Activated CD4-positive, alpha-beta T cell treated with anti-CD3 and anti-CD28 coated beads for 1 hour (primary cell): ENCODE measurements around the gene CNIH3.

Experiments
- DNase-seq: peaks from one replicate; pipeline ENCODE4 v3.0.0-alpha.2; 2020

The CNIH3 gene

GRCh38 chr1:224726441-224727182 is 110.5 kb downstream of the CNIH3 start:
- DNase-seq: no peak

DNA sequence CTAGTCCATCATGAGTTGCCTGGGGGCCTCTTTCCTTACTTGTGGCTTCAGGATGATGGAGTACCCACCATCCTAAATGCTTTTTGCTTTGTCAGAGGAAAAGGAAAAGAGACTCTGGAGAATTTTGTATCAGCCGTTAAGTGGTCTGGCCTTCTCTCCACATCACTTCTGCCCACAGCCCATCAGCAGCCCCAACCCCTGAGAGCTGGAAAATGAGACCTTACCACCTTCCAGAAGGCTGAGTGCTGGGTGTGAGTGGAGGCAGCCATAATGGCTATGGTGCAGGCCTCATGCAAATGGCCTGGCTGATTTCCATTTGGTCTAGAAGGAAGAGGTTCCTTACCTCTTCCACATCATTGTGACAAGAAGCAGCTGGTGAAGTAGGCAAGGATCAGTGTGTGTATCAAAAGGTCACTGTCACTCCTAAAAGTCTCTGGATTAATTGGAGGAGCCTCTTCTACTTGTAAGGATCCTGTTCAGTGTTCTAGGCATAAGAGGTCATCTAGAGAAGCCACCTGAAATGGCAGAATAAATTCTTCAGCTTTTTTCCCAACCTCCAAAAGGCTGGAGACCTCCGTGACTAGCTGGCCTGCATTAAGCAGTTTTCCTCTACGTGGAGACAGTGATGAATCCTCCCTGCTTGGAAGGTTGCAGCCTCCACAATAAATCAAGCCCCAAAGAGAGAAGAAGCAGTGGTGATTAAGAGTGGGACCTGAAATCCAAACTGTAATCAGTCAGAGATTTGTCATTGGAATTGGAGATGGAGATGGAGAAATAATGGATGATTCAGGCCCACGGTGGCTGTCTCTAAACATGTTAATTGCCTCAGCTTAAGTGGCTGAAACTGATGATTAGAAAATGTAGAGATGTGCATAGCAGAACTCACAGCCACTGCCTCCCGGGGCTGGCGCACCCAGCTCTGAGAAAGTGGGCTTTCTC is 111.5 kb downstream of the CNIH3 start:
- DNase-seq: no peak

- no peak for DNase-seq
These were observed 114.4 kb downstream of the CNIH3 start for GRCh38 chr1:224730540-224730939.

DNA sequence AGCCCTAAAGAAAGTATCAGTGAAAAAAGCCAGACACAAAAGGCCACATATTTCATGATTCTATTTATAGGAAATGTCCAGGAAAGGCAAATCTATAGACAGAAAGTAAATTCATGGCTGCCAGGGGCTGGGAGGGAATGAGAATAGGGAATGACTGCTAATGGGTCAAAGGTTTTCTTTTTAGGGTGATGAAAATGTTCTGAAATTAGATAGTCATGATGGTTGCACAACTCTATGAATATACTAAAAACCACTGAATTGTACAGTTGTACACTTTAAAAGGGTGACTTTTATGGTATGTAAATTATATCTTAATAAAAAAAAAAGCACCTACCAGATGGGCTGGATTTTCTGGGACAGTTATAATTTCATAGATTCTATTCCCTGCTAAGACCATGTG is 114.8 kb downstream of the CNIH3 start:
- DNase-seq: no peak

GRCh38 chr1:224731633-224732032 is 115.5 kb downstream of the CNIH3 start:
- no peak for DNase-seq

GRCh38 chr1:224732377-224733026 is 116.4 kb downstream of the CNIH3 start:
- DNase-seq: no peak

GRCh38 chr1:224733027-224733911 is 117.2 kb downstream of the CNIH3 start:
- DNase-seq: no peak

DNA sequence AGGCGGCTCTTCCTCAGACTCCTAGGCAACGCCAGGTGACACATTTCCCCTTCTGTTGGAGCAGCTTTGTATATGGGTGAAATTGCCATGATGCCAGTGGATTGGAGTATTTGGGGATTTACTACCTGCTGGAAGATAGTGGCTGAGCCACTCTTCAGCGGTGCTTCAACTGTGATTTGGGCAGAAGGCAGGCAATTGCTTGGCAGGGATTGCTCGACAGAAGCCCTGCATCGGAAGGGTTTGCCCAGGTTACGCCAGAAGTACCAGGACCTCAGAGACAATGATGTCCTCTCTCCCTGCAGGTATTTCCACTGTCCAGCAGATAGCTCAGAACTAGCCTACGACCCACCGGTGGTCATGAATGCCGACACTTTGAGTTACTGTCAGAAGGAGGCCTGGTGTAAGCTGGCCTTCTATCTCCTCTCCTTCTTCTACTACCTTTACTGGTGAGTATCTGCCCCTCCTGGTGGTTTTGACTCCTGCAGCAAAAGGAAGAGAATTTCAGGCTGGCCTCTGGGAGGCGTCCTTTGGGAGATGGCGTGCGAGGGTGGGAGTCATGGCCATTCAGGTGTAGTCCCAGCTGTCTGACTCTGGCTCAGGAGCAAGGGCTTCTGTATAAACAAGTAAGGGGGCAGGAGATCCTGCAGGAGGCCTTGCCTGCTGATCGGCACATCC is 118.3 kb downstream of the CNIH3 start:
- DNase-seq: no peak

DNA sequence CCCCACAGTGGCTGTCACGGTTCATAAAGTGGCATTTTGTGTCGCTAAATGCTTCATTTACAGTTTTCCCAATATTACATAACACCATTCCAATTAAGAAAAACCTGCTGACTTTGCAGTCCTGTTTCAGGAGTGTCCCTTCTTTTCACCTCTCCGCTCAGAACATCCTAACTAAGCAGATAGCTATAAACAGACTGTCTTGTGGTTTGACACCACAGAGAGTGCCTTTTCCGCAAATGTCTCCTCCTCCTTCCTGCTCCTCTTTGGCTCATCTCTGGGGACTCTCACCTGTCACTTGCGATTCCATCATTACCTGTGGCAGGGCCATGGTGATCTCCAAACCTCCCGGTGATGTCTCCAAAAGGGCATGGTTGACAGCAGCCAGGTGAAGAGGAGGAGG is 119.0 kb downstream of the CNIH3 start:
- DNase-seq: no peak

DNA sequence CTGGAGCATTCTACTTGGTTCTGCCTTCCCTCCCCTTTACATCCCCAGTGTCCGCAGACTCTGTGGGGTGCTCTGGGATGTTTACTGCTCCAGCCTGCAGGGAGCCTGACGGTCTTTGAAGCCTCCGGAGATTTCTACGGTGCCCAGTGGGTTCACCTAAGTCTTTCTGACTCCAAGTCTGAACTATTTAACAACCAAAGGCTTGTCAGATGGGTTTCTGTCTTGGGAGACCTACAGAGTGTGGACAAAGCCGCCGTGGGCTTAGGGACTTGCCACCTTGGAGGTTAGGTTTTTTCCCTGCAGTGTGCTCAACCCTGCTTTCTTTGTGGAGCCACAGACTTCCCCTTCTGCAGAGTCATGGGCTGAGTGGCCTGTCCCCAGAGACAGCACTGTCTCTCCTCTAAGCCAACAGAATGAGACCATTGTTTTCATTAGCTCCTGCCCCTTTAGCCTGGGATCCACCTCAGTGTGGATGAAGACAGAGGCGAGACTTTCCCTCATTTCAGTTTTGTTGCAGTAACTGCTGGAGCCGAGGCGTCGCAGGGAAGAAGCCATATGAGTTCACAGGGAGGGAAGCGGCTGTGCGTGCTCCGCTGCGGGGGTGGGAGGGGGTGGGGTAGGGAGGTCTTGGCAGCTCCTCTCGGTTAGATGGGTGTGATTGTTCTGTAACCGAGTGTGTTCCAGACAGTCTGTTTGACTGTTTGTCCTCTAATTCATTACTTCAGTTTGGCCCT is 120.7 kb downstream of the CNIH3 start:
- no peak for DNase-seq

GRCh38 chr1:224737353-224737727 is 121.2 kb downstream of the CNIH3 start:
- DNase-seq: no peak

- DNase-seq: no peak
These were observed 123.3 kb downstream of the CNIH3 start for GRCh38 chr1:224739303-224739996.

GRCh38 chr1:224739997-224740684 is 124.0 kb downstream of the CNIH3 start:
- DNase-seq: no peak

DNA sequence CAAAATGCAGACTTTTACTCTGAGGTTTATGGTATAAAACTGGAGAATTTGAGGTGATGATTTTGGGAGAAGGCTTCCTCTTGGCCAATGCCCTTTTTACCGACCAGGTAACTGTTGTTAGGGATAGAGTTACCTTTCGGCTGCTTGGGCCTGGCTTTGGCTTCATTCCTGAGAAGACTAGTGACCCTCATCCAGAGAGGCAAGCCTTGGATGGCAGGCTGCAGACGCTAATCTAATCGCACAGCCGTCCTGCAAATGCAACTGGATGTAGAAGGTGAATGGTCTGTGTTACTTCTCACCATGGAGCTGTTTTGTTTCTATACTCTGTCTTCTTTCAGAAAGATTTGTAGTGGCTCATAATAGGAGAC is 124.6 kb downstream of the CNIH3 start:
- no peak for DNase-seq

DNA sequence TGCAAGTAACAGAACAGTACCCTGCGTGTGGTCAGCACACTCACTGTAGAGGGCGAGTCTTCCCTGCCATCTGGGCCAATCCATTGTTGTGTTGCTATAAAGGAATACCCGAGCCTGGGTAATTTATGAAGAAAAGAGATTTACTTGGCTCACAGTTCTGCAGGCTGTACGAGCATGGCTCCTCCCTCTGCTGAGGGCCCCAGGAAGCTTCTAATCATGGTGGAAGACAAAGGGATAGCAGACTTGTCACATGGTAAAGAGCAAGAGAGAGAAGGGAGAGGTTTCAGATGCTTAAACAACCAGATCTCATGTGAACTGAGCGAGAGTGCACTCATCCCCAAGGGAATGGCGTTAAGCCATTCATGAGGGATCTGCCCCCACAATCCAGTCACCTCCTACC is 126.2 kb downstream of the CNIH3 start:
- DNase-seq: no peak

- no peak for DNase-seq
These were observed 127.6 kb downstream of the CNIH3 start for GRCh38 chr1:224743608-224744164.

- DNase-seq: no peak
These were observed 128.4 kb downstream of the CNIH3 start for GRCh38 chr1:224744521-224744920.

DNA sequence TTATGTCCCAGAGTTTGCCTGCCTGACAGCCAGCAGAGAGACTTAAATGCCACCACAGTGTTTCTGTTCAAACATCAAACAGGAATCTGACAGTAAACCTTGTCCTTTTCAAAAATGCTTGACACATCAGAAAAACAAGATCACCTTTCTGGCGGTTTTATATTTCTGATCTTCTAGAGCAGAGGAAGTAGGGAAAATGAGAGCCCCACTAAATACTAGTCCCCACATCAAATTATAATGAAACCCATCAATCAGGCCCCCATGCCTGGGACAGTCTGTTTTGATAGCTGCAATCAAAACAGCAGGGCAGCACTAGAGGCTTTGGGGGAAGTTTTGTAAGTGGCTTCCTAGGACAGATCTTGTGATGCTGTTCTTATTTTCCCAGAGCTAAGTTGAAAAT is 129.3 kb downstream of the CNIH3 start:
- DNase-seq: no peak

DNA sequence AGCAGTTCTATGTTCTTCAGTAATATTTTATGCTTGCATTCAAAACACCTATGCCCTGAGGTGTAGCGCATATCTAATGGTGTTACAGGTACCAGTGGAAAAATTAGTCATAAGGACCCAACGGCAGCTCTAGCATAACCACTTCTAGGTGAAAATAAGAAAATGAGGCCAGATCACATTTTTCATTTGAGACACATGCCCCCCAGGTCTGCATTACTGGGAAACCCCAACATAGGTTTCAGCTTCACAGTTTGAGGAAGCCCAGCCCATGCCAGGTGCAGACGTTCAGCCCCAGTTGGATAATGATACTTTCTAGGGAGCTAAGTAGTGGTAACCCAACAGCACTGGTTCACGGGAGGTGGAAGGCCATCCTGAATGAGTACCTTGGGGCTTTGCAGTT is 129.8 kb downstream of the CNIH3 start:
- no peak for DNase-seq

DNA sequence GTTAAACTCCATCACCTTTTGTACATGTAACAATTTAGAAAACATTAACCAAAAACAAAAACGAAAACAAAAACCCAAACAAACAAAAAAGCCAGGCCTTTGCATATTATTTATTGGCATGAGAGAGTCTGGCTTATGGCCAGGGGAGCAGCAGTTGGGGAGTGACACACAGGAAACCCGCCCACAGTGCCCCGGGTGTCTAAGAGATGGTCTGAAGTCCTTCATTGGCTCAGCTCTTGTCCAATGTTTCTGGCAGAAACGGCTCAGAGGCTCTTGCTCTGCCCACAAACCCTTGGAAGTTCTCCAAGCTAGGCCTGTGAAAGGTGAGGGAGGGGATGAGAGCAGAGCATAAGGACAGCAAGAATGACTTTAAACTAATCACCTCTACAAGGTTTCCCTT is 131.5 kb downstream of the CNIH3 start:
- no peak for DNase-seq
